ENCODE results near the gene XRCC3.

XRCC3 gene

DNA sequence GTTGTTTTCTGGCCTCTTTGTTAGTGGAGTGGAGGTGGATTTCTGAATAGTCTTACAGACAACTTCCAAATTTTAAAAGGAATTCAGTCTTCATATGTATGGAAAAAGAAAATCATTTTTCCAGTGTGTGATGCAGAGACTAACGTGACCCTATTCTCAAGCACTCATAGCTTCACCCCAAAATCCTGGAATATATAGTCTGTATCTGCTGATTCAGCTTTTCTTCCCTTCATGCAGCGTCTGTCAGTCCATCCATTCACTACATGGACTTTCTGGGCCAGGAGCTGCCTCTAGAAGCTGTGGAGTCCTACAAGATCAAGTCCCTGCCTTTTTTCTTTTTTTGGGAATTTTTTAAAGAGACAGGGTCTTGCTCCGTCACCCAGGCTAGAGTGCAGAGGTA, 62.4 kb downstream of the XRCC3 start:
- TF ChIP-seq GATA2 (IDR thresholded peaks at IDR 0.05; ENCODE audit: low read depth, low read length) (no peak), GATA3 (IDR thresholded peaks at IDR 0.05; ENCODE audit: low read depth, low read length) (no peak)

DNA sequence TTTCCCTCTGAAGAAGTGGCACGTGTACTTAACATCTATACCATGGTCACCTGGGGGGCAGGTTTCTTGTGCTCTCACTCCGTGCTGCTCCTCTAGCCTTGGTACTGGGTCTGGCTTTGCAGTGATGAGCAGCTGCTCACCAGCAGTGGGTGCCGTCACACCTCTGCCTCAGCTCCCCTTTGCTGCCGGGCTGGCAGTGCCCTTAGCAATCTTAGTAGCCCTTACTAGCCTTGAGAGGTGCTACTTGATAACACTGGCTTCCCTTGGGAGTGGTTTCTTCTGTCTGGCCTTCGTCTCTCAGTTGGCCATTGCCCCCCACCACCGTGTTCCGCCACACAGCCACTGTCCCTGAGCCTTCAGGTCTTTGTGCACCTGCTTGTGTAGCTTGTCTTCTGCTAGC, 63.7 kb downstream of the XRCC3 start:
- TF ChIP-seq GATA3 (IDR thresholded peaks at IDR 0.05; ENCODE audit: low read depth, low read length) (no peak), GATA2 (IDR thresholded peaks at IDR 0.05; ENCODE audit: low read depth, low read length) (no peak)

DNA sequence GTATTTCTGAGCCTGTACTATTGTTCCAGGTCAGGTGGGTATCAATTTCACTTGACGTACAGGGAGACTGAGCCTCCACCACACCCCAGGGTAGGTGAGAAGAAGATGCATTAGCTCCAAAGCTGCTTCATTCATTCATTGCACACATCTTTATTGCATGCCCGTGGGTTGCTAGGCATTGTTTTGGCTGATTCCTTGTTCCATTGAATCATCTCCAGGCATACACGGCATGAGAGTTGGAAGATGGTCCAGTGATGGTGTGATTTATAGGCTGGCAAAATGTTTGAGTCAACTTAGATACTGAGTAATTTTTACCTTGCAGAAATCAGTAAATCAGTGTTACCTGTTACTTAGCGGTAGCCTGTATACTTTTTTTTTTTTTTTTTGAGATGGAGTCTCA, 65.0 kb downstream of the XRCC3 start:
- TF ChIP-seq GATA2 (IDR thresholded peaks at IDR 0.05; ENCODE audit: low read depth, low read length) (no peak), GATA3 (IDR thresholded peaks at IDR 0.05; ENCODE audit: low read depth, low read length) (no peak)

DNA sequence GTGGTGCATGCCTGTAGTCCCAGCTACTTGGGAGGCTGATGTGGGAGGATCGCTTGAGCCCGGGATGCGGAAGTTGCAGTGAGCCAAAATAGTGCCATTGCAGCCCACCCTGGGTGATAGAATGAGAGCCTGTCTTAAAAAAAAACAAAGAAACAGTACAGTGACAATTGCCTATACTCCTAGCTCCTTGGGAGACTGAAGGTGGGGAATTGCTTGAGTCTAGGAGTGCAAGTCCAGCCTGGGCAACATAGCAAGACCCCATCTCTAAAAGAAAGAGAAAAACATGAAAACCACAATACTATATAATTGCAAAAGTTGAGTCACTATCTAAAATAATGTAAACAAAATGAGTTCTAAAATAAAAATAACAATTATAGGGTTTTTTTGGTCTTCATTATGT, 66.2 kb downstream of the XRCC3 start:
- no peak for TF ChIP-seq GATA2 (IDR thresholded peaks at IDR 0.05; ENCODE audit: low read depth, low read length)
- TF ChIP-seq GATA3 (IDR thresholded peaks at IDR 0.05; ENCODE audit: low read depth, low read length), result no peak

Data from SH-SY5Y (cell line).